Activated T-cell treated with anti-CD3 and anti-CD28 coated beads, Interleukin-2, amount 50 U/mL, for 72 hours (primary cell): Measurements from ENCODE around the gene RBM6. TPM values are rescaled to one million over a fixed set of nuclear protein-coding genes. Genes with fewer than 3 reads are reported as not detected.
"Not testable (repeated sequence)": the region's sequence is repeated elsewhere in the genome, so short reads cannot be mapped to it uniquely, and the experiment has no call there.

Experiments
- ATAC-seq, 2 donors: fragments of 150-1000 bp; cut with Tn5 transposase; replicated peaks in 1 of 2; 2 replicates each; pipeline ENCODE4 v1.10.0; 2021; ENCODE audit warnings: moderate library complexity in 2 of 2, mild to moderate bottlenecking in 1 of 2
- DNase-seq, 2 donors: peaks; one replicate each; pipeline ENCODE4 v3.0.0; 2021 to 2022; ENCODE audit warnings: mixed read lengths in 1 of 2
- H3K27ac Mint-ChIP-seq: one replicate; pipeline ENCODE4 v1.8.0; 2022; ENCODE audit warnings: mild to moderate bottlenecking, moderate library complexity, mixed read lengths
- H3K27me3 Mint-ChIP-seq: one replicate; pipeline ENCODE4 v1.8.0; 2022; ENCODE audit warnings: low read depth, mixed read lengths
- H3K36me3 Mint-ChIP-seq, 2 donors: one replicate each; pipeline ENCODE4 v1.8.0; 2022; ENCODE audit warnings: mixed read lengths in 2 of 2, mild to moderate bottlenecking in 1 of 2; ENCODE audit not compliant: insufficient read depth in 2 of 2
- H3K4me1 Mint-ChIP-seq: one replicate; pipeline ENCODE4 v1.8.0; 2022; ENCODE audit warnings: low read depth, mixed read lengths
- H3K4me3 Mint-ChIP-seq, 2 donors: one replicate each; pipeline ENCODE4 v1.8.0; 2022; ENCODE audit warnings: mild to moderate bottlenecking in 2 of 2, mixed read lengths in 2 of 2, moderate library complexity in 2 of 2
- H3K9me3 Mint-ChIP-seq, 2 donors: one replicate each; pipeline ENCODE4 v1.8.0; 2022; ENCODE audit warnings: mixed read lengths in 2 of 2
- total RNA-seq, 2 donors: library from RNA; stranded (reverse); gene quantifications; one replicate each; pipeline ENCODE4 v1.2.3, GENCODE V29; 2022

RBM6 gene
- total RNA-seq, 2 donors from 2014 or later = 57.4 to 70.4 TPM

DNA sequence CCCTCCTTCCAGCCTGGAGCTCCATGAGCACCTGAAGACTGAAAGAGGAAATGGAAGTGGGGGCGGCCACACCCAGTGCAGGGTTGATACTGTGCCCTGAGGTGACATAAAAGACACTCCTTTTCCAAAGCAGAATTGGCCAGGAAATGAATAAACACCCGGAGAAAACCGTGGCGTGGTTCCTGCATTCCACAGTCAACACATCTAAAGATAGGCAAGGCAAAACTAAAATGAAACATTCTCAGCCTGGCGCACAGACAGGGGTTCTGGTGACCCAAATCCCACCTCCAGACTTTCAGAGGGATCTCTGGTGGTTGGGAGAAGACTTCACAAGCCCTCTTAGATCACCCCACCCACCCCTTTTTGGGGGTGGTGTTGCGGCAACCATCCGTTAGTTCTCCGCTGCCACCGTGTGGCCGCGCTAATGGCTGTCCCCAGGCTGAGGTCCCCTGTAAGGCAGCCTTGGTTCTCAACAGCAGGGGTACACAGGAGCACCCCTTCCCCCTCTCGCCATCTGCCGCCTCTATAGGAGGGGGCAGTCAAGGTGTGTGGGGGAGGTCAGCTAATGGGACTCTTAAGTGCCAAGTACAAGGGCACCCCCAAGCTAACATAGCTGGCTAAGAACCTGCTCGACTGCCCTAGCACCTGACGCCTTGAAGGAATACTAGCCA, 33.7 kb upstream of the RBM6 start:
- H3K27ac Mint-ChIP-seq = peak overlapping the region; percentile 81
- peaks cover 0 to 4% of the 10 kb centered on the region in 2 donors for H3K36me3 Mint-ChIP-seq
- peaks cover 15% of the 10 kb centered on the region for H3K4me1 Mint-ChIP-seq
- no peaks in the 10 kb centered on the region for H3K27me3 Mint-ChIP-seq
- peak overlapping the region; percentile 65 to 76 for H3K4me3 Mint-ChIP-seq
- no peaks in the 10 kb centered on the region for H3K9me3 Mint-ChIP-seq
- ATAC-seq = peak; percentile 19 to 50
- peak; percentile 50 to 62 for DNase-seq

DNA sequence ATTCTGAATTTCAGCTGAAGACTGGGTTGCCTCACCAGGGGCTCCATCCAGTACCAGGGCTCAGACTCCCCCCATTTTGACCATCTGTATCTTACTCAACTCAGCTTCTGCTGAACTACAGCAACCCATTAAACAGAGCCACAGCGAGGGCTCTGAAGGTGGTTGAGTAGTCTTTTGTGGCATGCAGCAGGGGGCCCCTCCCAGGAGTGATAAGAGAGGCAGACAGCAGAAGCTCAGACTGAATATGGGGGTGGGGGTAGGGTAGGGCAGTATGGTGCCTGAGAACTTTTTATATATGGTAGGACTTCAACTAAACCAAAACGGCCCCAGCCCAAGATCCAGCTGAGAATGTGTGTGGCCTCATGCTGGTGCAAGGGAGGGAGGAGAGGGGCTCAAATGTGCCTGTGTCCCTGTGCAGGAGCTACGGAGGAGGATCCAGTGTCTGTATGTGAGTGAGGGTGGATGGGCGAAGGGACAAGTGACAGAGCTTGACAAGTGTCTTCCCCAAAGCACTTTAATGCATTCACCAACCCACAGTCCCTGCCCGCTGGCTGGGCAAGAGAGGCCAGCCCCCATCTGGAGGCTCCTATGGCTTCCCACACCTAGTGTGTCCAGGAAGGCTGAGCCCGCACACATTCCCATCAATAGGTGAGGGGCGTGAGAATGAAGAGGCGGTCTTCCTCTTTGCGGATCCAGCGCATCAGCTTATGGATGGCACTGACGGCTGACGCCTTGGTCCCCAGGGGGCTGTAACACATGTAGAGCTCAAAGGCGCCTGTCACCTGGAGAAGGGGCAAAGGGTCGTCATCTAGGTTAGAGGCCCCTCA, 31.4 kb upstream of the RBM6 start:
- Mint-ChIP-seq H3K4me1 (peaks cover 15% of the 10 kb centered on the region), H3K4me3 (no peak overlapping the region)
- no peak for ATAC-seq

DNA sequence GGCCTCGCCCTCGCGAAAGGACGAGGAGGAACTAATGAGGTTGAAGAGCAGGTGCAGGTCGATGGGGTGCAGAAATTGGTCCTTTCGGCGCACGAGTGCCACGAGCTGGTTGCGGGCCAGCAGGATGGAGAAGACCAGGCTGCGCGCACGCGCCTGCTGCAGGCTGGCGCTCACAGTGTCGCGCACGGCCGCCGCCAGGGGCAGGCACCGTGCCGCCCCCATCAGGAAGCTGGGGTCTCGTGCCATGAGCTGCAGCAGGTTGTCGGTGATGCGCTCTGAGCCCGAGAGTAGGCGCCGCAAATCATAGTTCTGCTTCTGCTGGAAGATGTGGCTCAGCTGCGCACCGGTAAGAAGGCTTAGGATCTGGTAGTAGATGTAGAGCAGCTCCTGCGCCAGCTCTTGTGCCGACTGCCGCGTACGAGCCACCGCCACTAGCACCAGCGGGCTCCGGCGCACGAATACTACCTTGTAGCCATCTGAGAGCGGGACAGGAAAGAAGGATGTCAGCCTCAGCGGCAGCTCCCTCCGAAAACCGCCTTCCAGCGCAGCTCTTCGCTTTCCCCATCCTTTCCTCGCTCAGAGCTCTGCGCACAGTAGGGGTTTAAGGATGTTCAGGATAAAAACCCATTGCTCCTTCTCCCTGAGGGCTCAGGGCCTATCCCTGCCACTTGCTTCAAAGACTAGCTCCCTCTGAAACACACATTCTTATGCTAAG, 29.4 kb upstream of the RBM6 start:
- Mint-ChIP-seq H3K27me3 (no peaks in the 10 kb centered on the region), H3K4me1 (peaks cover 11% of the 10 kb centered on the region), H3K4me3 (no peak overlapping the region), H3K9me3 (no peaks in the 10 kb centered on the region), H3K36me3 (peaks cover 4% of the 10 kb centered on the region in 2 donors), H3K27ac (no peak overlapping the region)
- no peak for DNase-seq
- no peak for ATAC-seq

More for the DNA sequence above, 31.4 kb upstream of the RBM6 start:
- Mint-ChIP-seq H3K9me3 (no peaks in the 10 kb centered on the region), H3K27ac (no peak overlapping the region), H3K27me3 (no peaks in the 10 kb centered on the region), H3K36me3 (peaks cover 4% of the 10 kb centered on the region in 2 donors)
- DNase-seq = no peak

DNA sequence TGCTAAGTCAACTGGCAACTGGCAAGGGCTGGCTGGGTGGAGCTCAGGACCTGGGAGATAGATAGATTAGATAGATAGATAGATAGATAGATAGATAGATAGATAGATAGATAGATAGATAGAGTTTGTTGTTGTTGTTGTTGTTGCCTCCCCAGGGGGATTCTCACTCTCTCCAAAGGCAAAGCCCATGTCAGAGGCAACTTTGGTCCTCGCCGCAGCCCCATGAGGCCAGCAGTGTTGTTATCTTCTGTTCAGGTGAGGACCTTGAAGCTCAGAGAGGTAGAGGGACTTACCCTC, 28.9 kb upstream of the RBM6 start:
- H3K36me3 Mint-ChIP-seq = peaks cover 4% of the 10 kb centered on the region in 2 donors
- no peaks in the 10 kb centered on the region for H3K27me3 Mint-ChIP-seq
- no peak overlapping the region for H3K4me3 Mint-ChIP-seq
- H3K4me1 Mint-ChIP-seq = peaks cover 6% of the 10 kb centered on the region
- ATAC-seq (no peak), DNase-seq (no peak)
- H3K9me3 Mint-ChIP-seq = no peaks in the 10 kb centered on the region
- H3K27ac Mint-ChIP-seq = no peak overlapping the region

DNA sequence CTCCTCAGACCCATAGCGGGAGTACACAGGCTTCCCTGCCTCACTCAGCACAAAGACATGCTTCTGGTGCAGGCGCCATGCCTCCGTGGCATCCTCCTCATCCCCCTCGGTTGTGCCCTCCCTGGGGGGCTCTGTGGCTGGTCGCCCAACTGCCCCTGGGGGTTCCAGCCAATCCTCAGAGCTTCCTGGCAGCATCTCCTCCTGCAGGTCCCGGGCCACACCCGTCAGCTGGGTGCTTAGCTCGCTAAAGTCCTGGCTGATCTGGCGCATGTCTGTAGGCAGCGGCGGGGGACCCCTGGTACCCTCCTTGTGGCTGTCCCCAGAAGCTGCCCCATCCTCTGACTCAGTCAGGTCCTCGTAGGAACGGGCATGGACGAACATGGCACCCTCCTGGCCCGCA, 28.3 kb upstream of the RBM6 start:
- no peak for DNase-seq
- no peaks in the 10 kb centered on the region for H3K9me3 Mint-ChIP-seq
- ATAC-seq = no peak
- H3K36me3 Mint-ChIP-seq = peaks cover 4% of the 10 kb centered on the region in 2 donors
- H3K27me3 Mint-ChIP-seq = no peaks in the 10 kb centered on the region
- no peak overlapping the region for H3K27ac Mint-ChIP-seq
- H3K4me3 Mint-ChIP-seq = no peak overlapping the region
- peaks cover under 1% of the 10 kb centered on the region for H3K4me1 Mint-ChIP-seq

DNA sequence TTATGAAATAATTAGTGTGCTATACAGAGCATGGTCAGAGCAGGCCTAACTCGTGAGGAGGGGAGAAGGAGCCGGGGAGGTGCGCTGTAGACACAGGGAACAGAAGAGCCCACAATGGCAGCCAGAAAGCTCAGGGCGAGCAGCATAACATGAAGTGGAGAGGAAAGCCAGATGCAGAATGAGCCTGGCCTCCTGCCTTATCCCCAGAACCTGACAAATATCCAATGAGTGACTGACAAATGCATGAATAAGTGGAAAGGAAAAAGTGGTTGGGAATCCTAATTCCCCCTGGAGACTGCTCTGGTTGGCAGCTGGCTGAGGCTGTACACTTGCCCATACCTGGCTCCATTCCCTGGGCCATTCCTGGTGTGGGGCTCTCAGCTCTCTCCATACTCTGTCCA, 27.1 kb upstream of the RBM6 start:
- peaks cover 4% of the 10 kb centered on the region in 2 donors for H3K36me3 Mint-ChIP-seq
- no peak overlapping the region for H3K27ac Mint-ChIP-seq
- no peak for ATAC-seq
- no peaks in the 10 kb centered on the region for H3K4me1 Mint-ChIP-seq
- no peak for DNase-seq
- no peaks in the 10 kb centered on the region for H3K9me3 Mint-ChIP-seq
- no peaks in the 10 kb centered on the region for H3K27me3 Mint-ChIP-seq
- no peak overlapping the region for H3K4me3 Mint-ChIP-seq

DNA sequence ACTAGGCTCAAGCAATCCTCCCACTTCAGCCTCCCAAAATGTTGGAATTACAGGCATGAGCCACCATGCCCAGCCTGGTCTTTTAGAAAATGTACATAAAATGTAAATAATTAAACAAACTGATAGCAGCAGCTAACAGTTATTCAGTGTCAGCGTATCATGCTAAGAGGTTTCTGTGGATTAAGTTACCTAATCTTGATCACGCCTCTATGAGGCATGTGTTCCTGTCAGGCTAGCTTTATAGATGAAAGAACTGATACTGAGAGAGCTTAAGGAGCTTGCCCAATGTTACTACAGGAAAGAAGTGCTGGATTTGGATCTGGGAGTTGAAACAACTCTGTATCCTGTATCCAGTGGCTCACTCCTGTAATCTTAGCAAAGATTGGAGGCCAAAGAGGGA, 25.0 kb upstream of the RBM6 start:
- no peaks in the 10 kb centered on the region for H3K9me3 Mint-ChIP-seq
- H3K27me3 Mint-ChIP-seq = no peaks in the 10 kb centered on the region
- no peak overlapping the region for H3K4me3 Mint-ChIP-seq
- DNase-seq = no peak
- no peak overlapping the region for H3K27ac Mint-ChIP-seq
- H3K4me1 Mint-ChIP-seq = no peaks in the 10 kb centered on the region
- peaks cover 3 to 4% of the 10 kb centered on the region in 2 donors for H3K36me3 Mint-ChIP-seq
- no peak for ATAC-seq

DNA sequence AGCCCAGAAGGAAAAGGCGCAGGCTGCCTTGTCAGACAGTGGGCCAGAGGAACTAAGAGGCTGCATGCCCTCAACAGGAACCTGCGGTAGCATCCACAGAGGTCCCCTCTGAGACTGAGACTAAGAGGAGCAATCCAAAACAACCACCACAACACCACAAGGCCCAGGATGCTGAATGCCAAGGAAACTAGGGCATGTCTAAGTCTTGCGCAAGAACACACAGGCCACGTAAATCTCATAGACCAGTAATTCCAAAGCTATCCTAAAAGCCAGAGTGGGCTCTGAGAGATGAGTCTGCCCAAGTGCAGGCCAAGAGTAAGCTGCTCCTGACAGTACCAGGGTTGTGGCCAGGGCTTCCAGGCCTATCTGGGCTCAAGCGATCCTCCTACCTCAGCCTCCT, 23.3 kb upstream of the RBM6 start:
- no peak for DNase-seq
- Mint-ChIP-seq H3K27me3 (no peaks in the 10 kb centered on the region), H3K9me3 (no peaks in the 10 kb centered on the region)

DNA sequence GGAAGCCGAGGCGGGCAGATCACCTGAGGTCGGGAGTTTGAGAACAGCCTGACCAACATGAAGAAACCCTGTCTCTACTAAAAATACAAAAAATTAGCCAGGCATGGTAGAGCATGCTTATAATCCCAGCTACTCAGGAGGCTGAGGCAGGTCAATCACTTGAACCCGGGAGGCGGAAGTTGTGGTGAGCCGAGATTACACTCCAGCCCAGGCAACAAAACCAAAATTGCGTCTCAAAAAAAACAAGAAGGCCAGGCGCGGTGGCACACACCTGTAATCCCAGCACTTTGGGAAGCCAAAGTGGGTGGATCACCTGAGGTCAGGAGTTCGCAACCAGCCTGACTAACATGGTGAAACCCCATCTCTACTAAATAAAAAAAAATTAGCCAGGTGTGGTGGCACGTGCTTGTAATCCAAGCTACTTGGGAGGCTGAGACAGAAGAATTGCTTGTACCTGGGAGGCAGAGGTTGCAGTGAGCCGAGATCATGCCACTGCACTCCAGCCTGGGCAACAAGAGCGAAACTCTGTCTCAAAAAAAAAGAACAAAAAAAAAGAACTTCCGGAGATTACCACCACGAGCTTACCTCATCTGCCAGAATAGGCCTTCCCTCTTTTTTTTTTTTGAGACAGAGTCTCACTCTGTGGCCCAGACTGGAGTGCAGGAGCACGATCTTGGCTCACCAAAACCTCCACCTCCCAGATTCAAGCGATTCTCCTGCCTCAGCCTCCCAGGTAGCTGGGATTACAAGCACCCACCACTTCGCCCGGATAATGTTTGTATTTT, 22.0 kb upstream of the RBM6 start:
- H3K36me3 Mint-ChIP-seq, H3K27ac Mint-ChIP-seq, H3K27me3 Mint-ChIP-seq, H3K9me3 Mint-ChIP-seq, ATAC-seq, H3K4me1 Mint-ChIP-seq, DNase-seq, H3K4me3 Mint-ChIP-seq: not testable (repeated sequence)

More for the DNA sequence above, 23.3 kb upstream of the RBM6 start:
- H3K27ac Mint-ChIP-seq = no peak overlapping the region
- no peaks in the 10 kb centered on the region for H3K4me1 Mint-ChIP-seq
- H3K4me3 Mint-ChIP-seq = no peak overlapping the region
- H3K36me3 Mint-ChIP-seq = peaks cover 0 to 4% of the 10 kb centered on the region in 2 donors
- no peak for ATAC-seq

DNA sequence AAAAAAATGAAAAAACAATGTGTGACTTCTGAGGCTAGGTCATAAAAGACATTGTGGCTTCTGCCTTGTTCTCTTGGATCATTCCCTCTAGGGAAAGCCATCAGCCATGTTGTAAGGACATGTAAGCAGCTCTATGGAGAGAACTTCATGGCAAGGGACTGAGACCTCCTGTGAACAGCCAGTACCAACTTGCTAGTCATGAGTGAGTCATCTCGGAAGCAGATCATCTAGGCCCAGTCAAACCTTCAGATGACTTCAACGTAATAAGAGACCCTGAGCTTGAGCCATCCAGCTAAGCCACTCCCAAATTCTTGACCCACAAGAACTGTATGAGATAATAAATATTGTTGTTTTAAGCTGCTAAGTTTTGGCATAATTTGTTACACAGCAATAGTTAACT, 15.3 kb upstream of the RBM6 start:
- Mint-ChIP-seq H3K27ac (no peak overlapping the region), H3K4me1 (peaks cover 16% of the 10 kb centered on the region), H3K27me3 (no peaks in the 10 kb centered on the region), H3K9me3 (no peaks in the 10 kb centered on the region), H3K36me3 (no peaks in the 10 kb centered on the region), H3K4me3 (no peak overlapping the region)
- ATAC-seq = no peak
- DNase-seq = no peak

DNA sequence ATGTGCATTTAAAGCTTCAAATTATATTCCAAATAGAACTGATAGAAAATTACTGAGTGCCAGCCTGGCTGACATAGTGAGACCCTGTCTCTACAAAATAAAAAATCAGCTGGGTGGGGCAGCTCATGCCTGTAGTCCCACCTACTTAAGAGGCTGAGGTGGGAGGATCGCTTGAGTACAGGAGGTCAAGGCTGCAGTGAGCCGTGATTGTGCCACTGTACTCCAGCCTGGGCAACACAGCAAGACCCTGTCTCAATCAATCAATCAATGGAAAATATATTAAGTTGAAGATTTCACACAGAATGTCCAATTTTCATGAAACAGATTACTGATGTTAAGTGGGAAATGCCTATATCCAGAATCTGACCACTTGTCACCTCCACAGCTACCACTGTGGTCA, 14.5 kb upstream of the RBM6 start:
- Mint-ChIP-seq H3K9me3 (no peaks in the 10 kb centered on the region), H3K27me3 (no peaks in the 10 kb centered on the region), H3K4me1 (peaks cover 23% of the 10 kb centered on the region), H3K27ac (no peak overlapping the region), H3K4me3 (no peak overlapping the region), H3K36me3 (no peaks in the 10 kb centered on the region)
- no peak for ATAC-seq
- DNase-seq = no peak

DNA sequence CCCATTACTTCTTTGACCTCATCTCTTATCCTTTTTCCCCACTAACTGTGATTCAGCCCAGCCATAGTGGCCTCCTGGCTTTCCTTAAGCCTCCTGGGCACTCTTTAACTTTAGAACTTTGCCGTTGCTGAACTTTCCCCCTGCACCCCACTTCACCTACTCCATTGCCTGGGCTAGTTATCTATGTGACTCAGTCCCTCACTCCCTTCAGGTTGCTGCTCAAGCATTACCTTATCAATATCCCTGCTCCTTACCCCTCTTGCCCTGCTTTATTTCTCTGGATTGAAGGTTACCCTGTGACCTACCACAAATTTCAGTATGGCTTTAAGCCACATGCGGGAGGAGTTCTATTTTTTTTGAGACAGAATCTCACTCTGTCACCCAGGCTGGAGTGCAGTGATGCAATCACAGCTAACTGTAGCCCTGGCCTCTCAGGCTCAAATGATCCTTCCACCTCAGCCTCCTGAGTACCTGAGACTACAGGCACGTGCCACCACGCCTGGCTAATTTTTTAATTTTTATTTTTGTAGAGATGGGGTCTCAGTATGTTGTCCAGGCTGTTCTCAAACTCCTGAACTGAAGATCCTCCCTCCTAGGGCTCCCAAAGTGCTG, 13.7 kb upstream of the RBM6 start:
- Mint-ChIP-seq H3K4me1 (peaks cover 27% of the 10 kb centered on the region), H3K36me3 (no peaks in the 10 kb centered on the region), H3K4me3 (no peak overlapping the region), H3K27me3 (no peaks in the 10 kb centered on the region), H3K27ac (peak overlapping the region; percentile 9), H3K9me3 (no peaks in the 10 kb centered on the region)
- no peak for ATAC-seq
- DNase-seq = no peak
